ENCODE measurements around the gene ARHGEF40.

Gene ARHGEF40

DNA sequence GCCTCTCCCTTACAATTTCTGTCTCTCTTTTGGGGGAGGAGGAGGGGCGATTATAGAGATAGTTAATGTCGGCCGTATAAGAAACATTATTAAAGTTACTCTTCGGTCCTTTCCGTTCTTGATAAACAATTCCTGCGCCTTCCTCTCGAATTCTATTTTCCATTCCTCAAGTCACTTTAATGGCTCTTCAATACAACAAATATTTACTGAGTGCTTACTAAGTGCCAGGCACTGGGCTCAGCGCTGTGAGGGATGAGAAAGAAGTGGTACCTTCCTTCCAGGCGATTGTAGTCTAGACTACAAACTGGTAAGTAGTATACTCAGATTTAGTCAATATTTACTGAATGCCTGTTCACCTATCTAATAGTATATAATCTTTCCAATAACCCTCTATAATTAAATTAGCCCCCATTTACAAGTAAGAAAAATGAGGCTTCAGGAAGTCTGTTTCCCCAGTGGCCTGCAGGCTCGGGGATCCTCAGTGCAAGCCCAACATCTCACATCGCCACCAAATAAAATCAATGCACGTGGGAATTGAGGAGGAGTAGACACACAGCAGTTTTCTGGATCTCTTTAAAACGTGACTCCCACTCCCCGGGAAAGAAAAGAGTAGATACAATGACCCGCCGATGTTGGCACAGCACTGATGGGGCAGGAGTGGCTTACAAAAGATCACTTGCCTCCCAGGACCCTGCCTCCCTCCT, 28.9 kb downstream of the ARHGEF40 start:
- peak overlapping the region; percentile 79 for H3K9ac ChIP-seq (ENCODE audit: low read depth, low read length, poor library complexity, severe bottlenecking)
- no peaks in the 10 kb centered on the region for H3K9me2 ChIP-seq (replicated peaks; ENCODE audit: low read depth, low read length)
- no peaks in the 10 kb centered on the region for H3K36me3 ChIP-seq (ENCODE audit: insufficient read depth, low read length)
- peaks cover 33% of the 10 kb centered on the region for H3K4me1 ChIP-seq (ENCODE audit: insufficient read depth, low read length, poor library complexity, severe bottlenecking)
- no peaks in the 10 kb centered on the region for H3K27me3 ChIP-seq (ENCODE audit: insufficient read depth, low read length, poor library complexity, severe bottlenecking)
- H3F3A ChIP-seq (ENCODE audit: low read depth), result peaks cover 23% of the 10 kb centered on the region
- peak overlapping the region; percentile 76 for H3K4me2 ChIP-seq (ENCODE audit: low read depth, low read length, poor library complexity, severe bottlenecking)
- no peaks in the 10 kb centered on the region for H4K20me1 ChIP-seq (ENCODE audit: insufficient read depth, low read length, poor library complexity, severe bottlenecking)
- no peaks in the 10 kb centered on the region for H3K9me3 ChIP-seq (ENCODE audit: insufficient read depth, low read depth, low read length)
- peak overlapping the region; percentile 77 for H3K4me3 ChIP-seq (ENCODE audit: low read length, poor library complexity, severe bottlenecking)
- H2AFZ ChIP-seq (ENCODE audit: low read length), result peak overlapping the region; percentile 91
- peaks cover 7% of the 10 kb centered on the region for H3K79me2 ChIP-seq (ENCODE audit: insufficient read depth, low read length)
- TF ChIP-seq, protein P1, sequence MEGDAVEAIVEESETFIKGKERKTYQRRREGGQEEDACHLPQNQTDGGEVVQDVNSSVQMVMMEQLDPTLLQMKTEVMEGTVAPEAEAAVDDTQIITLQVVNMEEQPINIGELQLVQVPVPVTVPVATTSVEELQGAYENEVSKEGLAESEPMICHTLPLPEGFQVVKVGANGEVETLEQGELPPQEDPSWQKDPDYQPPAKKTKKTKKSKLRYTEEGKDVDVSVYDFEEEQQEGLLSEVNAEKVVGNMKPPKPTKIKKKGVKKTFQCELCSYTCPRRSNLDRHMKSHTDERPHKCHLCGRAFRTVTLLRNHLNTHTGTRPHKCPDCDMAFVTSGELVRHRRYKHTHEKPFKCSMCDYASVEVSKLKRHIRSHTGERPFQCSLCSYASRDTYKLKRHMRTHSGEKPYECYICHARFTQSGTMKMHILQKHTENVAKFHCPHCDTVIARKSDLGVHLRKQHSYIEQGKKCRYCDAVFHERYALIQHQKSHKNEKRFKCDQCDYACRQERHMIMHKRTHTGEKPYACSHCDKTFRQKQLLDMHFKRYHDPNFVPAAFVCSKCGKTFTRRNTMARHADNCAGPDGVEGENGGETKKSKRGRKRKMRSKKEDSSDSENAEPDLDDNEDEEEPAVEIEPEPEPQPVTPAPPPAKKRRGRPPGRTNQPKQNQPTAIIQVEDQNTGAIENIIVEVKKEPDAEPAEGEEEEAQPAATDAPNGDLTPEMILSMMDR (conservative IDR thresholded peaks at IDR 0.05; ENCODE audit: low read length), result no peak
- no peak for TF ChIP-seq EZH2phosphoT487 (IDR thresholded peaks at IDR 0.05; ENCODE audit: borderline replicate concordance)

DNA sequence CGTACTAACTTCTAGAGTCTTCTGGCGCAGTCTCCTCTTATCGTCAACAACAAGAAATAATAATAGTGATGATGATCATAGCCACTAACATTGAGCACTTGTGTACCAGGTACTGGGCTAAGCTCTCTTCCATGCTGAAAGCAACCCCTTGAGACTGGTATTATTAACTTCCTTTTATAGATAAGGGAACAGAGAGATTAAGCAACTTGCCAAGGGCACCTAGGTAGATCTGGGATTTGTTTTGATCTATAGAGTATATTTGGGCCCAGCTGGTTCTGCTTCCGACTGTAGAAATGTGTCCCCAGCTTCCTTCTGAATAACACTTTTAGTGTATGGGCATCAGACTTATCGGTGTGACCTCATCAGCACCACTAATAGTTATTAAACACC, 29.5 kb downstream of the ARHGEF40 start:
- Histone ChIP-seq H4K20me1 (ENCODE audit: insufficient read depth, low read length, poor library complexity, severe bottlenecking) (no peaks in the 10 kb centered on the region), H2AFZ (ENCODE audit: low read length) (no peak overlapping the region), H3K4me1 (ENCODE audit: insufficient read depth, low read length, poor library complexity, severe bottlenecking) (peaks cover 31% of the 10 kb centered on the region), H3K9me2 (replicated peaks; ENCODE audit: low read depth, low read length) (no peaks in the 10 kb centered on the region), H3K4me2 (ENCODE audit: low read depth, low read length, poor library complexity, severe bottlenecking) (peak overlapping the region; percentile 76), H3K9me3 (ENCODE audit: insufficient read depth, low read depth, low read length) (no peaks in the 10 kb centered on the region), H3K4me3 (ENCODE audit: low read length, poor library complexity, severe bottlenecking) (peak overlapping the region; percentile 77), H3K79me2 (ENCODE audit: insufficient read depth, low read length) (peaks cover 7% of the 10 kb centered on the region), H3K9ac (ENCODE audit: low read depth, low read length, poor library complexity, severe bottlenecking) (peak overlapping the region; percentile 79), H3F3A (ENCODE audit: low read depth) (peaks cover 23% of the 10 kb centered on the region), H3K27me3 (ENCODE audit: insufficient read depth, low read length, poor library complexity, severe bottlenecking) (no peaks in the 10 kb centered on the region), H3K36me3 (ENCODE audit: insufficient read depth, low read length) (no peaks in the 10 kb centered on the region)
- TF ChIP-seq EZH2phosphoT487 (IDR thresholded peaks at IDR 0.05; ENCODE audit: borderline replicate concordance), result no peak
- TF ChIP-seq, protein P1 (conservative IDR thresholded peaks at IDR 0.05; ENCODE audit: low read length), result no peak

DNA sequence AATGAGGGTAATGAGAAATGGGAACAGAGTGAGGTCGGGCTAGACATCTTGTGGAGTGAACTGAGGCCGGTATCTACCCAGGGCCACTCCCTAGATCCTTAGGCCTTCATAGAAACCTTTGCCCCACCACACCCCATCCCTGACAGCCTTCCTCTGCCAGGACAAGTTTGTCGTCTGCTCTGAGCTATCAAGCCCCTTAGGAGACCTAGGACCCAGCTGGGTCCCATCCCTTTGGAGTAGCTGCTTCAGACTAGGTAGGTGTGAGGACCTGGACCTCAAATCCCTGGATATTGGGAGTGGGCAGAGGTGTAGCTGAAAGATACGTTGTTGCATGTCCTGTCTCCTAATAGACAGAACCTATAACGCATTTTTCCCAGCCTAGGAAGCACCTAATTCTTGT, 30.8 kb downstream of the ARHGEF40 start, which contains the start of gene TMEM253:
TMEM253 (plus strand) TSS at position 136 of the 400 bp plus-strand sequence. CDS start 278 bp downstream, outside the sequence.
- Histone ChIP-seq H3K9me3 (ENCODE audit: insufficient read depth, low read depth, low read length) (no peaks in the 10 kb centered on the region), H3K79me2 (ENCODE audit: insufficient read depth, low read length) (peaks cover 7% of the 10 kb centered on the region), H3K4me2 (ENCODE audit: low read depth, low read length, poor library complexity, severe bottlenecking) (no peak within 1 kb of the TSS), H2AFZ (ENCODE audit: low read length) (no peak within 1 kb of the TSS), H3K9ac (ENCODE audit: low read depth, low read length, poor library complexity, severe bottlenecking) (peak within 1 kb of the TSS; percentile 96), H3K4me1 (ENCODE audit: insufficient read depth, low read length, poor library complexity, severe bottlenecking) (peaks cover 37% of the 10 kb centered on the region), H3K27me3 (ENCODE audit: insufficient read depth, low read length, poor library complexity, severe bottlenecking) (no peaks in the 10 kb centered on the region), H3K9me2 (replicated peaks; ENCODE audit: low read depth, low read length) (no peaks in the 10 kb centered on the region), H3K36me3 (ENCODE audit: insufficient read depth, low read length) (no peaks in the 10 kb centered on the region), H4K20me1 (ENCODE audit: insufficient read depth, low read length, poor library complexity, severe bottlenecking) (no peaks in the 10 kb centered on the region), H3K4me3 (ENCODE audit: low read length, poor library complexity, severe bottlenecking) (no peak within 1 kb of the TSS), H3F3A (ENCODE audit: low read depth) (peaks cover 12% of the 10 kb centered on the region)
- no peak for TF ChIP-seq EZH2phosphoT487 (IDR thresholded peaks at IDR 0.05; ENCODE audit: borderline replicate concordance)
- TF ChIP-seq, protein P1 (conservative IDR thresholded peaks at IDR 0.05; ENCODE audit: low read length), result no peak
